WTC11 (cell line): Measurements from ENCODE around the gene CSKMT. TPM values are rescaled to one million over a fixed set of nuclear protein-coding genes. Genes with fewer than 3 reads are reported as not detected.
"Not testable (repeated sequence)": the region's sequence is repeated elsewhere in the genome, so short reads cannot be mapped to it uniquely, and the experiment has no call there.

ENCODE experiments used
- ATAC-seq: fragments of 200-7000 bp; cut with Tn5 transposase; 2 replicates; pipeline ENCODE4 v1.10.0; 2021; ENCODE audit warnings: mild to moderate bottlenecking, moderate library complexity
- CTCF ChIA-PET: fragments of 300-600 bp; sonication (Branson Sonifier 250); formaldehyde crosslinking; loops from one replicate; lab custom pipeline; 2021; ENCODE audit warnings: antibody characterized with exemption; lab: Charles Lee
- POLR2A ChIA-PET: fragments of 350-600 bp; sonication (Branson Sonifier 250); formaldehyde crosslinking; loops from one replicate; lab custom pipeline; 2021; ENCODE audit warnings: antibody characterized with exemption; lab: Charles Lee
- DNase-seq: peaks from one replicate; pipeline ENCODE4 v3.0.0; 2021; ENCODE audit warnings: low spot score
- H3K27ac Mint-ChIP-seq: 2 replicates; pipeline ENCODE4 v1.8.0; 2021; ENCODE audit warnings: mixed read lengths
- H3K27me3 Mint-ChIP-seq: 2 replicates; pipeline ENCODE4 v1.8.0; 2021; ENCODE audit warnings: low read depth, mild to moderate bottlenecking, moderate library complexity, mixed read lengths
- H3K36me3 Mint-ChIP-seq: 2 replicates; pipeline ENCODE4 v1.8.0; 2021; ENCODE audit warnings: mixed read lengths
- H3K4me1 Mint-ChIP-seq: 2 replicates; pipeline ENCODE4 v1.8.0; 2022; ENCODE audit warnings: mixed read lengths
- H3K4me3 Mint-ChIP-seq: 2 replicates; pipeline ENCODE4 v1.8.0; 2021; ENCODE audit warnings: mild to moderate bottlenecking, moderate library complexity, mixed read lengths
- H3K9me3 Mint-ChIP-seq: 2 replicates; pipeline ENCODE4 v1.8.0; 2021; ENCODE audit warnings: mixed read lengths
- AR ChIP-seq: fragments of 250-450 bp; sonication (Bioruptor Pico); IDR thresholded peaks from 2 replicates; pipeline ENCODE4 v1.9.0; 2021; ENCODE audit warnings: mild to moderate bottlenecking
- ATF2 ChIP-seq: sonication (generic); formaldehyde crosslinking; IDR thresholded peaks from 2 replicates; pipeline ENCODE4 v1.8.1; 2022; ENCODE audit warnings: low read depth, missing genetic modification reagents, borderline replicate concordance
- CREM ChIP-seq: sonication (generic); formaldehyde crosslinking; IDR thresholded peaks from 2 replicates; pipeline ENCODE4 v1.8.1; 2022; ENCODE audit warnings: mild to moderate bottlenecking, missing genetic modification reagents, moderate library complexity
- ERG ChIP-seq: fragments of 250-450 bp; sonication (Bioruptor Pico); IDR thresholded peaks from 2 replicates; pipeline ENCODE4 v1.8.0; 2021; ENCODE audit warnings: mild to moderate bottlenecking
- HMGA2 ChIP-seq: fragments of 250-450 bp; sonication (Bioruptor Pico); IDR thresholded peaks from 2 replicates; pipeline ENCODE4 v1.4.0; 2021; ENCODE audit warnings: mild to moderate bottlenecking, moderate library complexity
- HMGXB4 ChIP-seq: sonication (generic); formaldehyde crosslinking; IDR thresholded peaks from 2 replicates; pipeline ENCODE4 v1.8.1; 2023; ENCODE audit warnings: mild to moderate bottlenecking, moderate library complexity, missing genetic modification reagents
- JAZF1 ChIP-seq: fragments of 250-450 bp; sonication (Bioruptor Pico); IDR thresholded peaks from 2 replicates; pipeline ENCODE4 v1.9.0; 2021; ENCODE audit warnings: moderate library complexity, mild to moderate bottlenecking, inconsistent platforms
- KAT7 ChIP-seq: sonication (generic); formaldehyde crosslinking; IDR thresholded peaks from 2 replicates; pipeline ENCODE4 v1.8.1; 2023; ENCODE audit warnings: missing genetic modification reagents, mild to moderate bottlenecking, borderline replicate concordance
- MYBL2 ChIP-seq: sonication (generic); formaldehyde crosslinking; IDR thresholded peaks from 2 replicates; pipeline ENCODE4 v1.8.1; 2023; ENCODE audit warnings: mild to moderate bottlenecking, moderate library complexity, missing genetic modification reagents
- OVOL2 ChIP-seq: fragments of 250-450 bp; sonication (Bioruptor Pico); IDR thresholded peaks from 2 replicates; pipeline ENCODE4 v1.9.0; 2021; ENCODE audit warnings: mild to moderate bottlenecking, borderline replicate concordance
- RELA ChIP-seq: sonication (generic); formaldehyde crosslinking; IDR thresholded peaks from 2 replicates; pipeline ENCODE4 v1.8.1; 2022; ENCODE audit warnings: missing genetic modification reagents, mild to moderate bottlenecking, borderline replicate concordance
- SMAD3 ChIP-seq: sonication (generic); formaldehyde crosslinking; IDR thresholded peaks from 2 replicates; pipeline ENCODE4 v1.8.0; 2022; ENCODE audit warnings: missing genetic modification reagents, mild to moderate bottlenecking, borderline replicate concordance
- SOX15 ChIP-seq: fragments of 250-450 bp; sonication (Bioruptor Pico); IDR thresholded peaks from 2 replicates; pipeline ENCODE4 v1.9.0; 2021; ENCODE audit warnings: mild to moderate bottlenecking
- ZNF219 ChIP-seq: sonication (generic); formaldehyde crosslinking; IDR thresholded peaks from 2 replicates; pipeline ENCODE4 v1.8.0; 2023; ENCODE audit warnings: missing genetic modification reagents, mild to moderate bottlenecking, borderline replicate concordance
- ZNF232 ChIP-seq: sonication (generic); formaldehyde crosslinking; IDR thresholded peaks from 2 replicates; pipeline ENCODE4 v1.8.0; 2022; ENCODE audit warnings: mild to moderate bottlenecking, missing genetic modification reagents
- ZNF317 ChIP-seq: sonication (generic); formaldehyde crosslinking; IDR thresholded peaks from 2 replicates; pipeline ENCODE4 v1.8.1; 2023; ENCODE audit warnings: low read depth, mild to moderate bottlenecking, moderate library complexity, missing genetic modification reagents, borderline replicate concordance
- ZNF423 ChIP-seq: fragments of 250-450 bp; sonication (Bioruptor Pico); IDR thresholded peaks from 2 replicates; pipeline ENCODE4 v2.1.2; 2022; ENCODE audit warnings: mild to moderate bottlenecking, moderate library complexity
- ZNF425 ChIP-seq: fragments of 250-450 bp; sonication (Bioruptor Pico); conservative IDR thresholded peaks from 2 replicates; pipeline ENCODE4 v1.9.0; 2021; ENCODE audit warnings: mild to moderate bottlenecking
- ZSCAN18 ChIP-seq: fragments of 250-450 bp; sonication (Bioruptor Pico); IDR thresholded peaks from 2 replicates; pipeline ENCODE4 v2.1.2; 2022; ENCODE audit warnings: mild to moderate bottlenecking, moderate library complexity
- total RNA-seq: library from RNA; stranded (reverse); gene quantifications from 3 replicates; pipeline ENCODE4 v1.2.3, GENCODE V29; 2021

The CSKMT gene
- total RNA-seq, 1 experiment from 2014 or later, result 75.6 TPM

- TF ChIP-seq ERG (CRISPR knock-in tag) (peak; percentile 89; the same call in 1 of the 2 replicates), ZNF232 (CRISPR knock-in tag) (peak; percentile 18), ZSCAN18 (CRISPR knock-in tag) (no peak), SMAD3 (CRISPR knock-in tag) (no peak), ZNF423 (CRISPR knock-in tag) (no peak)
- TF ChIP-seq, all 79 proteins: peak for 33
Observed at GRCh38 chr11:62665075-62665598, at the start of gene CSKMT, which contains the start of gene C11orf98 (continued).

GRCh38 chr11:62615521-62615920, 49.6 kb upstream of the CSKMT start:
- POLR2A ChIA-PET, result no interaction called here
- Mint-ChIP-seq H3K4me1 (peaks cover 21% of the 10 kb centered on the region), H3K27me3 (peaks cover 7% of the 10 kb centered on the region; the same call in 1 of the 2 replicates), H3K4me3 (no peak overlapping the region), H3K27ac (no peak overlapping the region), H3K9me3 (no peaks in the 10 kb centered on the region), H3K36me3 (no peaks in the 10 kb centered on the region)
- DNase-seq (no peak), ATAC-seq (no peak)
- TF ChIP-seq MYBL2 (CRISPR knock-in tag) (no peak), ZNF425 (no peak), SOX15 (CRISPR knock-in tag) (no peak), RELA (CRISPR knock-in tag) (no peak), JAZF1 (no peak)
- CTCF ChIA-PET, result no interaction called here

- H3K4me3 Mint-ChIP-seq, DNase-seq, H3K27ac Mint-ChIP-seq, POLR2A ChIA-PET, H3K9me3 Mint-ChIP-seq, ATAC-seq, H3K27me3 Mint-ChIP-seq, CTCF ChIA-PET, H3K36me3 Mint-ChIP-seq: not testable (repeated sequence)
- H3K4me1 Mint-ChIP-seq, result peaks cover 17% of the 10 kb centered on the region
Observed at GRCh38 chr11:62616957-62617356, 48.2 kb upstream of the CSKMT start.

- Mint-ChIP-seq H3K4me1 (peaks cover 16% of the 10 kb centered on the region), H3K27ac (peak overlapping the region; percentile 93), H3K27me3 (no peaks in the 10 kb centered on the region), H3K4me3 (peak overlapping the region; percentile 97), H3K9me3 (no peaks in the 10 kb centered on the region), H3K36me3 (peaks cover 12% of the 10 kb centered on the region)
- ChIA-PET POLR2A (interaction anchor here (0.7 to 3.0 kb wide), 18 partner anchors 8 to 106 kb away, joined by 3 to 37 read pairs (median 6); partner anchors contain the start of genes BSCL2, C11orf98, CSKMT and EEF1G), CTCF (interaction anchor here (0.6 to 4.5 kb wide), 16 partner anchors 9 to 226 kb away, joined by 3 to 51 read pairs (median 4); partner anchors contain the start of genes BSCL2, C11orf98, EEF1G and EML3)
- ATAC-seq (no peak), DNase-seq (no peak)
- no peak for TF ChIP-seq OVOL2 (CRISPR knock-in tag)
- no peak for TF ChIP-seq ZNF317
- no peak for TF ChIP-seq CREM
- TF ChIP-seq HMGXB4 (CRISPR knock-in tag), result no peak
- no peak for TF ChIP-seq HMGA2
- TF ChIP-seq ATF2 (CRISPR knock-in tag), result no peak
- TF ChIP-seq AR, result no peak
- no peak for TF ChIP-seq ZNF219 (CRISPR knock-in tag)
- TF ChIP-seq KAT7 (CRISPR knock-in tag), result no peak
Observed at GRCh38 chr11:62621027-62621566, 44.0 kb upstream of the CSKMT start.
